K562 (cell line): Measurements from ENCODE around the gene MAGEB1. TPM values are rescaled to one million over a fixed set of nuclear protein-coding genes. Genes with fewer than 3 reads are reported as not detected.

Experiments used
- HDAC3 ChIP-seq: fragments of 450-650 bp; IDR thresholded peaks from 2 replicates; pipeline ENCODE4 v1.6.1; 2018; ENCODE audit warnings: borderline replicate concordance, mild to moderate bottlenecking, moderate library complexity; ENCODE audit not compliant: partially characterized antibody
- HDAC8 ChIP-seq: fragments of 450-650 bp; IDR thresholded peaks from 2 replicates; pipeline ENCODE4 v1.6.1; 2016; ENCODE audit warnings: mild to moderate bottlenecking, missing genetic modification characterization, moderate library complexity, missing compliant biosample characterization
- HMGN3 ChIP-seq: IDR thresholded peaks from 2 replicates; pipeline ENCODE4 v1.6.1; 2011; ENCODE audit warnings: borderline replicate concordance, low read depth, mild to moderate bottlenecking, mixed read lengths, low read length; ENCODE audit not compliant: insufficient read length; ENCODE audit errors: extremely low read depth
- JUNB ChIP-seq: fragments of 450-650 bp; formaldehyde crosslinking; conservative IDR thresholded peaks from 2 replicates; pipeline ENCODE4 v1.4.0; 2020; ENCODE audit warnings: mild to moderate bottlenecking
- RNF2 ChIP-seq: sonication (generic); IDR thresholded peaks from 2 replicates; pipeline ENCODE4 v1.6.1; 2016
- SLC30A9 ChIP-seq: fragments of 250-450 bp; sonication (Bioruptor Pico); IDR thresholded peaks from 2 replicates; pipeline ENCODE4 v1.8.0; 2022; ENCODE audit warnings: mild to moderate bottlenecking, moderate library complexity
- ZBTB33 ChIP-seq: sonication (generic); formaldehyde crosslinking; IDR thresholded peaks from 2 replicates; pipeline ENCODE4 v1.8.1; 2023; ENCODE audit warnings: mild to moderate bottlenecking, missing genetic modification reagents
- ZNF41 ChIP-seq: fragments of 250-450 bp; sonication (Bioruptor Pico); conservative IDR thresholded peaks from 2 replicates; pipeline ENCODE4 v1.4.0; 2020; ENCODE audit warnings: mild to moderate bottlenecking
- ZNF583 ChIP-seq: fragments of 250-450 bp; sonication (Bioruptor Pico); IDR thresholded peaks from 2 replicates; pipeline ENCODE4 v1.4.0; 2020
- ZNF740 ChIP-seq, 3 experiments: fragments of 200-800 bp in 1 of 3; sonication (Bioruptor generic) in 1 of 3; sonication (generic) in 1 of 3; formaldehyde crosslinking in 1 of 3; IDR thresholded peaks; 2 replicates each; pipeline versions ENCODE4 v1.6.1 to v1.8.0; 2016 to 2022; ENCODE audit warnings: mild to moderate bottlenecking in 2 of 3, missing compliant biosample characterization in 2 of 3, missing genetic modification characterization in 2 of 3, missing genetic modification reagents in 1 of 3
- polyA plus RNA-seq, 8 experiments: library from polyadenylated mRNA; depleted of rRNA in 4 of 8; stranded (reverse) in 5 of 8; unstranded in 3 of 8; fragments of >200 nt; fragmentation: Nextera tagmentation in 2 of 8; fragmentation: Illumina TruSeq in 1 of 8; extraction: Ambion mirVana in 2 of 8; extraction: Trizol in 1 of 8; gene quantifications; 2 replicates each; pipeline versions ENCODE4 v1.2.1 to v1.2.3, GENCODE V29; 2011 to 2014; ENCODE audit warnings: inconsistent platforms in 1 of 8, missing spikeins in 1 of 8
- total RNA-seq, 7 experiments: library from RNA; depleted of rRNA in 6 of 7; stranded (reverse); fragments of >200 nt in 6 of 7; fragmentation: Illumina TruSeq in 2 of 7; extraction: Trizol in 2 of 7; gene quantifications; 2 replicates each; pipeline versions ENCODE4 v1.2.1 to v1.2.3, GENCODE V29; 2011 to 2021; ENCODE audit warnings: low replicate concordance in 1 of 7
- TF ChIP-seq, protein P1 (sequence below): fragments of 450-650 bp; IDR thresholded peaks from 2 replicates; pipeline ENCODE4 v1.6.1; 2016; ENCODE audit warnings: mild to moderate bottlenecking
- TF ChIP-seq, protein P2 (sequence below): sonication (generic); formaldehyde crosslinking; IDR thresholded peaks from 2 replicates; pipeline ENCODE4 v1.8.1; 2023; ENCODE audit warnings: mild to moderate bottlenecking, missing genetic modification reagents

MAGEB1 gene
- total and polyA plus RNA-seq, 9 of the 15 experiments (the other 6 are each of a cell fraction or from before 2014, with no cell fraction given), result 32.6 to 100 (median 43.4) TPM

- TF ChIP-seq, protein P1, sequence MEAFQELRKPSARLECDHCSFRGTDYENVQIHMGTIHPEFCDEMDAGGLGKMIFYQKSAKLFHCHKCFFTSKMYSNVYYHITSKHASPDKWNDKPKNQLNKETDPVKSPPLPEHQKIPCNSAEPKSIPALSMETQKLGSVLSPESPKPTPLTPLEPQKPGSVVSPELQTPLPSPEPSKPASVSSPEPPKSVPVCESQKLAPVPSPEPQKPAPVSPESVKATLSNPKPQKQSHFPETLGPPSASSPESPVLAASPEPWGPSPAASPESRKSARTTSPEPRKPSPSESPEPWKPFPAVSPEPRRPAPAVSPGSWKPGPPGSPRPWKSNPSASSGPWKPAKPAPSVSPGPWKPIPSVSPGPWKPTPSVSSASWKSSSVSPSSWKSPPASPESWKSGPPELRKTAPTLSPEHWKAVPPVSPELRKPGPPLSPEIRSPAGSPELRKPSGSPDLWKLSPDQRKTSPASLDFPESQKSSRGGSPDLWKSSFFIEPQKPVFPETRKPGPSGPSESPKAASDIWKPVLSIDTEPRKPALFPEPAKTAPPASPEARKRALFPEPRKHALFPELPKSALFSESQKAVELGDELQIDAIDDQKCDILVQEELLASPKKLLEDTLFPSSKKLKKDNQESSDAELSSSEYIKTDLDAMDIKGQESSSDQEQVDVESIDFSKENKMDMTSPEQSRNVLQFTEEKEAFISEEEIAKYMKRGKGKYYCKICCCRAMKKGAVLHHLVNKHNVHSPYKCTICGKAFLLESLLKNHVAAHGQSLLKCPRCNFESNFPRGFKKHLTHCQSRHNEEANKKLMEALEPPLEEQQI, result no peak
- TF ChIP-seq HDAC8 (tag), result no peak
- TF ChIP-seq JUNB (CRISPR knock-in tag), result no peak
- no peak for TF ChIP-seq SLC30A9 (CRISPR knock-in tag)
- no peak for TF ChIP-seq ZNF41 (CRISPR knock-in tag)
- TF ChIP-seq RNF2, result peak; percentile 29; the same call in 1 of the 2 replicates
- no peak for TF ChIP-seq ZNF583 (CRISPR knock-in tag)
- no peak for TF ChIP-seq HMGN3
- TF ChIP-seq ZNF740 (CRISPR knock-in tag; IDR thresholded peaks at IDR 0.05), result no peak
- no peak for TF ChIP-seq ZNF740 (tag; IDR thresholded peaks at IDR 0.05)
- no peak for TF ChIP-seq ZBTB33 (CRISPR knock-in tag)
- no peak for TF ChIP-seq HDAC3
- TF ChIP-seq, protein P2, sequence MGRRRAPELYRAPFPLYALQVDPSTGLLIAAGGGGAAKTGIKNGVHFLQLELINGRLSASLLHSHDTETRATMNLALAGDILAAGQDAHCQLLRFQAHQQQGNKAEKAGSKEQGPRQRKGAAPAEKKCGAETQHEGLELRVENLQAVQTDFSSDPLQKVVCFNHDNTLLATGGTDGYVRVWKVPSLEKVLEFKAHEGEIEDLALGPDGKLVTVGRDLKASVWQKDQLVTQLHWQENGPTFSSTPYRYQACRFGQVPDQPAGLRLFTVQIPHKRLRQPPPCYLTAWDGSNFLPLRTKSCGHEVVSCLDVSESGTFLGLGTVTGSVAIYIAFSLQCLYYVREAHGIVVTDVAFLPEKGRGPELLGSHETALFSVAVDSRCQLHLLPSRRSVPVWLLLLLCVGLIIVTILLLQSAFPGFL (CRISPR knock-in tag), result no peak
Observed at GRCh38 chrX:30246769-30247489, at the start of gene MAGEB1 (continued).
